Breast epithelium (tissue), 4 donors: ENCODE data around the gene RABGEF1. TPM values are rescaled to one million over a fixed set of nuclear protein-coding genes. Genes with fewer than 3 reads are reported as not detected.
"Not testable (repeated sequence)": the region's sequence is repeated elsewhere in the genome, so short reads cannot be mapped to it uniquely, and the experiment has no call there.

Experiments used
- DNase-seq, 2 donors: peaks; one replicate each; pipeline ENCODE4 v3.0.0-alpha.2; 2019; ENCODE audit warnings: low spot score in 2 of 2
- H3K27ac ChIP-seq, 2 donors: fragments of 200-600 bp; sonication (generic) in 1 of 2; one replicate each; pipeline ENCODE4 v1.5.1; 2016 to 2019; ENCODE audit warnings: mild to moderate bottlenecking in 1 of 2
- H3K27me3 ChIP-seq, 2 donors: fragments of 200-600 bp; sonication (generic) in 1 of 2; one replicate each; pipeline versions ENCODE4 v1.5.1 to v1.6.0; 2017 to 2019; ENCODE audit warnings: control low read depth in 1 of 2, mild to moderate bottlenecking in 1 of 2
- H3K36me3 ChIP-seq: fragments of 200-600 bp; one replicate; pipeline ENCODE4 v1.5.1; 2019
- H3K4me1 ChIP-seq, 2 donors: fragments of 200-600 bp; sonication (generic); one replicate each; pipeline ENCODE4 v1.5.1; 2016 to 2019; ENCODE audit warnings: control low read depth in 1 of 2
- H3K4me3 ChIP-seq, 3 donors: fragments of 200-600 bp; sonication (generic); 1 replicate in 2 of 3; 2 replicates in 1 of 3; pipeline ENCODE4 v1.5.1; 2016 to 2019; ENCODE audit warnings: mild to moderate bottlenecking in 3 of 3, moderate library complexity in 2 of 3
- H3K9me3 ChIP-seq, 2 donors: fragments of 200-600 bp; sonication (generic) in 1 of 2; one replicate each; pipeline ENCODE4 v1.5.1; 2016 to 2019; ENCODE audit warnings: control low read depth in 1 of 2
- CTCF ChIP-seq, 3 donors: fragments of 450-650 bp; IDR thresholded peaks; one replicate each; pipeline ENCODE4 v1.5.1; 2016 to 2017; ENCODE audit warnings: antibody characterized with exemption in 3 of 3, mild to moderate bottlenecking in 3 of 3, moderate library complexity in 3 of 3
- POLR2A ChIP-seq: fragments of 450-650 bp; IDR thresholded peaks from one replicate; pipeline ENCODE4 v1.6.1; 2016; ENCODE audit warnings: antibody characterized with exemption, mild to moderate bottlenecking, moderate library complexity
- POLR2AphosphoS5 ChIP-seq, 3 donors: sonication (generic); formaldehyde crosslinking; IDR thresholded peaks; one replicate each; pipeline ENCODE4 v1.6.1; 2017; ENCODE audit warnings: antibody characterized with exemption in 3 of 3
- intact Hi-C: fragments of 100-400 bp; cut with DNase I; formaldehyde crosslinking; loops from one replicate; pipeline ENCODE4 v1.15.1; 2023; ENCODE audit warnings: low total_unique reads
- total RNA-seq, 3 donors: library from RNA; depleted of rRNA; stranded (reverse); fragments of >200 nt; gene quantifications; one replicate each; pipeline ENCODE4 v1.1.0, GENCODE V29; 2016

RABGEF1 gene
- total RNA-seq, 3 donors from 2014 or later: 33.4 to 44.9 (median 34.9) TPM

- Histone ChIP-seq H3K36me3 (no peaks in the 10 kb centered on the region), H3K4me1 (no peaks in the 10 kb centered on the region), H3K9me3 (peaks cover 0 to under 1% of the 10 kb centered on the region in 2 donors), H3K4me3 (peak overlapping the region; percentile 74 to 86 (median 81)), H3K27ac (peak overlapping the region; percentile 97 to 98), H3K27me3 (no peaks in the 10 kb centered on the region)
- intact Hi-C loops: no loop called here
- no peak for DNase-seq
- TF ChIP-seq POLR2A (no peak), CTCF (IDR thresholded peaks at IDR 0.05) (no peak), POLR2AphosphoS5 (IDR thresholded peaks at IDR 0.05) (no peak)
Measured at GRCh38 chr7:66741710-66742049, 1.1 kb downstream of the RABGEF1 start.

GRCh38 chr7:66742298-66742697 is 1.8 kb downstream of the RABGEF1 start:
- DNase-seq, H3K4me1 ChIP-seq, H3K9me3 ChIP-seq, H3K27ac ChIP-seq, intact Hi-C loops, H3K36me3 ChIP-seq, H3K27me3 ChIP-seq: not testable (repeated sequence)
- H3K4me3 ChIP-seq: peak overlapping the region; percentile 21 to 81 (median 74)

- intact Hi-C loops: no loop called here
- no peak overlapping the region for H3K27ac ChIP-seq
- H3K27me3 ChIP-seq: no peaks in the 10 kb centered on the region
- no peak for DNase-seq
- TF ChIP-seq CTCF (IDR thresholded peaks at IDR 0.05) (no peak), POLR2A (no peak), POLR2AphosphoS5 (IDR thresholded peaks at IDR 0.05) (no peak)
- H3K4me3 ChIP-seq: no peak overlapping the region
- H3K4me1 ChIP-seq: no peaks in the 10 kb centered on the region
- H3K36me3 ChIP-seq: no peaks in the 10 kb centered on the region
- no peaks in the 10 kb centered on the region for H3K9me3 ChIP-seq
Measured at GRCh38 chr7:66743920-66744319, 3.4 kb downstream of the RABGEF1 start.

- no peak for DNase-seq
- Histone ChIP-seq H3K27ac (no peak overlapping the region), H3K9me3 (no peaks in the 10 kb centered on the region), H3K4me1 (no peaks in the 10 kb centered on the region), H3K4me3 (no peak overlapping the region), H3K36me3 (no peaks in the 10 kb centered on the region), H3K27me3 (no peaks in the 10 kb centered on the region)
- intact Hi-C loops: no loop called here
- TF ChIP-seq POLR2A: no peak
- no peak for TF ChIP-seq POLR2AphosphoS5 (IDR thresholded peaks at IDR 0.05)
- TF ChIP-seq CTCF (IDR thresholded peaks at IDR 0.05): no peak
Measured at GRCh38 chr7:66747385-66747784, 6.9 kb downstream of the RABGEF1 start.

- Histone ChIP-seq H3K4me3 (no peak overlapping the region), H3K36me3 (no peaks in the 10 kb centered on the region), H3K9me3 (no peaks in the 10 kb centered on the region), H3K27ac (peak overlapping the region in 1 of 2 donors; percentile 29), H3K27me3 (no peaks in the 10 kb centered on the region), H3K4me1 (no peaks in the 10 kb centered on the region)
- TF ChIP-seq CTCF (IDR thresholded peaks at IDR 0.05) (no peak), POLR2A (no peak), POLR2AphosphoS5 (IDR thresholded peaks at IDR 0.05) (no peak)
- intact Hi-C loops: no loop called here
- no peak for DNase-seq
Measured at GRCh38 chr7:66747881-66748511, 7.5 kb downstream of the RABGEF1 start.

GRCh38 chr7:66748791-66749190 is 8.3 kb downstream of the RABGEF1 start:
- Histone ChIP-seq H3K4me1 (no peaks in the 10 kb centered on the region), H3K27ac (peak overlapping the region in 1 of 2 donors; percentile 20), H3K9me3 (no peaks in the 10 kb centered on the region), H3K36me3 (no peaks in the 10 kb centered on the region), H3K4me3 (no peak overlapping the region), H3K27me3 (no peaks in the 10 kb centered on the region)
- no peak for DNase-seq
- intact Hi-C loops: no loop called here
- TF ChIP-seq POLR2A: no peak
- no peak for TF ChIP-seq CTCF (IDR thresholded peaks at IDR 0.05)
- no peak for TF ChIP-seq POLR2AphosphoS5 (IDR thresholded peaks at IDR 0.05)
